Kidney epithelial cell (primary cell): ENCODE measurements around the gene KRT2. TPM values are rescaled to one million over a fixed set of nuclear protein-coding genes. Genes with fewer than 3 reads are reported as not detected.

Source experiments
- DNase-seq: peaks from one replicate; pipeline ENCODE4 v3.0.0-alpha.2; 2010; ENCODE audit warnings: low read depth
- H3K27me3 ChIP-seq: 2 replicates; pipeline ENCODE4 v1.6.0; 2011; ENCODE audit warnings: low read length; ENCODE audit not compliant: control insufficient read depth, insufficient read depth
- H3K36me3 ChIP-seq: 2 replicates; pipeline ENCODE4 v1.5.1; 2011; ENCODE audit warnings: low read length; ENCODE audit not compliant: control insufficient read depth, insufficient read depth
- H3K4me3 ChIP-seq: 2 replicates; pipeline ENCODE4 v1.5.1; 2011; ENCODE audit warnings: low read depth, mild to moderate bottlenecking, control low read depth, low read length
- CTCF ChIP-seq: IDR thresholded peaks from 2 replicates; pipeline ENCODE4 v1.5.1; 2011; ENCODE audit warnings: mild to moderate bottlenecking, moderate library complexity, low read length, control low read depth, inconsistent platforms; ENCODE audit not compliant: insufficient read depth, poor library complexity, severe bottlenecking
- total RNA-seq: library from RNA; depleted of rRNA; stranded (reverse); fragments of >200 nt; gene quantifications from 2 replicates; pipeline ENCODE4 v1.2.3, GENCODE V29; 2015

Gene KRT2
- total RNA-seq, 1 donor from 2014 or later, result not detected

GRCh38 chr12:52607314-52607713, 44.7 kb downstream of the KRT2 start:
- H3K4me3 ChIP-seq, result no peak overlapping the region
- no peaks in the 10 kb centered on the region for H3K36me3 ChIP-seq
- TF ChIP-seq CTCF, result no peak
- peaks cover 19% of the 10 kb centered on the region for H3K27me3 ChIP-seq
- no peak for DNase-seq

GRCh38 chr12:52606581-52607218, 45.3 kb downstream of the KRT2 start:
- no peak for TF ChIP-seq CTCF
- no peak overlapping the region for H3K4me3 ChIP-seq
- peaks cover 26% of the 10 kb centered on the region for H3K27me3 ChIP-seq
- no peak for DNase-seq
- H3K36me3 ChIP-seq, result no peaks in the 10 kb centered on the region

DNA sequence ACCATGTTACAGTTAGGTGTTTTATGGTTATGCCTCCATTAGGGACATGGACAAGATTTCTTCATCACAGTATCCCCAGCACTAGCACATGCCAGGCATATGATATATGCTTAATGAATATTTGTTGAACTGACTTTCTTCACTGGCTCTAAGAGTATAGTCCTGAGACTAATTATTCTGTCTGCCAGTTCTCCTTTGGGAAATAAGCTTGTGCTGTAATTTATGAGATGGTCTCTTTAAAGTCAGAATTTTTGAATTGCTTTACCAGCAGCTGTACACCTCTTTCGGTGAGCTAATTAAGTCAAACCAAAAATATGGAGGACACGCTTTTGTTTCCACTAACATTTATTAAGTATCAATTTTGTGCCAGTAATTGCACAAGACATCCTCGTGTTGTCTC, 45.9 kb downstream of the KRT2 start:
- Histone ChIP-seq H3K27me3 (peaks cover 28% of the 10 kb centered on the region), H3K4me3 (no peak overlapping the region), H3K36me3 (no peaks in the 10 kb centered on the region)
- TF ChIP-seq CTCF, result no peak
- no peak for DNase-seq

GRCh38 chr12:52605542-52605941, 46.5 kb downstream of the KRT2 start:
- no peak for TF ChIP-seq CTCF
- no peak for DNase-seq
- Histone ChIP-seq H3K27me3 (peaks cover 28% of the 10 kb centered on the region), H3K4me3 (no peak overlapping the region), H3K36me3 (no peaks in the 10 kb centered on the region)

- H3K4me3 ChIP-seq, result no peak overlapping the region
- H3K36me3 ChIP-seq, result no peaks in the 10 kb centered on the region
- DNase-seq, result no peak
- TF ChIP-seq CTCF, result no peak
- peaks cover 33% of the 10 kb centered on the region for H3K27me3 ChIP-seq
These were observed 47.2 kb downstream of the KRT2 start for GRCh38 chr12:52604859-52605258.

DNA sequence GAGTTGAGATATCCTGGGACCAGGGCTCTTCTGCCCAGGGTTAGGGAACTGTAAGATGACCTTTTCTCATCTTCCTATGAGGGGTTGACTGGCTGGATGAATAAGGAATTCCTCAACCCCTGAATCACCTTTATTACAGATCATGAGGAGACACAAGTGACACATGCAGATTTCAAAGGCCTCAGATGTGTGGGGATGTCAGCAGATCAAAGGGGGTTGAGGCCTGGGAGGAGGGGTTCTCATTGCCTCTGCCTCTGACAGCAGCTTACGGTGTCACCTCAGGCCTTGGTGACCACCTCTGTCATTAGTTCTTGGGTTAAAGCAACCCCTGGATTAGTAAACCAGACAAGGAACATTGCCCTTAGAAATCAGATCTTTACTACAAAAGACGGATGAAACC, 48.7 kb downstream of the KRT2 start:
- Histone ChIP-seq H3K27me3 (peaks cover 41% of the 10 kb centered on the region), H3K36me3 (no peaks in the 10 kb centered on the region), H3K4me3 (no peak overlapping the region)
- TF ChIP-seq CTCF, result no peak
- DNase-seq, result no peak
